ENCODE measurements around the gene C1QTNF5. TPM values are rescaled to one million over a fixed set of nuclear protein-coding genes. Genes with fewer than 3 reads are reported as not detected.
A peak's percentile ranks its signal among the peaks of the same experiment; 100 is the strongest.

The C1QTNF5 gene
- total RNA-seq, 1 experiment from 2014 or later = 0.33 TPM

DNA sequence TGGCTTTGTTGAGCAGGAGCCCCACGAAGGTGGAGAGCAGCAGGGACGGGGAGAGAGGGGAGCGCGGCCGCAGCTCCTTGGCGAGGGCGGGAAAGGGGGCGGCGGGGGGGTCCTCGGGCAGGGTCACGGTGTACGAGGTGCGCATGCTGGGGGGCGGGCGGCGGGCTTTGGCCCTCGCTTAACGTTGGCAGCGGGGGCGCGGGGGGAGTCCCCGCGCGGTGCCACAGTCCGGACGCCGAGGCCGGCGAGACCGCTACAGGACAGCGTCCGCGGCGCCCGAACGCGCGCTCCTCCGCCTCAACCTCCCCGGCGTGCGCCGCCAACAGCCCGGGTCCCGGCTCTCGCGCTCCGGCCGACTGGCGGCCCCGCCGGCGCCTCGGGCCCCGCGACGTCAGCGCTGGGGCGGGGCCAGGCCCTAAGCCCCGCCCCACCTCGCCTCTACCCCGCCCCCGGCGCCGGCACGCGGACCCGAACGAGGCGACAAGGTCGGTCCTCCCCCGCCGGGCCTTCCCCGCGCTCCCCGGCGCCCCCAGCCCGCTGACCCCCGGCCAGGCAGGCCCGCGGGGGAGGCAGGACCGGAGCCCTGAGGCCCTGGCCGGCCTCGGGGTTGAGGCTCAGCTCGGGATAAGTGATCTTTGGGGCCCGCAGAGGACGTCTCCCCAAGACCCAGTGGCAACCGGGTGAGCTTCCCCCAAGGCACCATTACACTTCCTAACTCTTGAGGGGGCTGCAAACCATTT lies 23.3 kb upstream of the C1QTNF5 start:
- peaks cover 60% of the 10 kb centered on the region for H3K27me3 Mint-ChIP-seq (ENCODE audit: low read depth)
- no peak overlapping the region for H3K18ac ChIP-seq (ENCODE audit: insufficient read length, low read depth, low read length)

More for the DNA sequence above, 23.3 kb upstream of the C1QTNF5 start:
- WGBS (ENCODE audit: extremely low coverage, insufficient read length, low lambda C conversion rate) = no CpG with 5 or more reads among the region's 88 CpGs
- Mint-ChIP-seq H3K36me3 (ENCODE audit: insufficient read depth in 1 of 3, low read depth in 3 of 3) (peaks cover 0 to 15% (median 10%) of the 10 kb centered on the region in 3 experiments), H3K4me3 (peak overlapping the region; percentile 48 to 83), H3K4me1 (peaks cover 47 to 51% of the 10 kb centered on the region in 2 experiments), H3K9me3 (peaks cover 2 to 5% of the 10 kb centered on the region in 2 experiments; a peak in 2 of 5 replicates), H3K27ac (no peak overlapping the region)
- H4K5ac ChIP-seq (ENCODE audit: insufficient read length, low read depth, low read length) = no peak overlapping the region
- H4K91ac ChIP-seq (ENCODE audit: insufficient read length, low read depth, low read length) = no peak overlapping the region
- no peak overlapping the region for H2AK5ac ChIP-seq (ENCODE audit: insufficient read length, low read length)
- no peak overlapping the region for H3K23ac ChIP-seq (ENCODE audit: insufficient read length, low read depth, low read length)
- H3K4me2 ChIP-seq (ENCODE audit: insufficient read depth, insufficient read length, low read length) = peak overlapping the region; percentile 60
- H2BK120ac ChIP-seq (ENCODE audit: low read depth, low read length, poor library complexity, severe bottlenecking) = no peak overlapping the region
- no peak overlapping the region for H4K8ac ChIP-seq (replicated peaks; ENCODE audit: insufficient read length, low read depth, low read length)
- no peaks in the 10 kb centered on the region for H3K79me2 ChIP-seq (ENCODE audit: insufficient read depth, low read length)
- no peak overlapping the region for H2BK20ac ChIP-seq (ENCODE audit: low read depth, low read length, poor library complexity, severe bottlenecking)
- H3T11ph ChIP-seq (ENCODE audit: low read length) = no peak overlapping the region
- DNase-seq = no peak
- no peak overlapping the region for H3K56ac ChIP-seq (ENCODE audit: insufficient read length, low read depth, low read length)
- no peak overlapping the region for H3K4ac ChIP-seq (ENCODE audit: low read depth, low read length)
- H2BK15ac ChIP-seq (ENCODE audit: low read depth, low read length) = no peak overlapping the region
- H4K20me1 ChIP-seq (ENCODE audit: control insufficient read depth, insufficient read depth, insufficient read length) = peaks cover 4% of the 10 kb centered on the region
- no peak overlapping the region for H3K9ac ChIP-seq (ENCODE audit: extremely low read depth, insufficient read length, low read length)
- no peak overlapping the region for H3K27ac ChIP-seq (ENCODE audit: insufficient read length, low read depth, low read length)
- peaks cover 4% of the 10 kb centered on the region for H3K23me2 ChIP-seq (ENCODE audit: insufficient read length, low read depth, low read length, poor library complexity, severe bottlenecking)
- no peak overlapping the region for H2AFZ ChIP-seq (ENCODE audit: low read length)
- H3K4me1 ChIP-seq (ENCODE audit: insufficient read depth, low read length) = peaks cover 7% of the 10 kb centered on the region; the same call in 1 of the 2 replicates
- H2BK5ac ChIP-seq (ENCODE audit: insufficient read length, low read length) = no peak overlapping the region
- H3K79me1 ChIP-seq (ENCODE audit: insufficient read depth, low read depth, low read length, poor library complexity, severe bottlenecking) = no peaks in the 10 kb centered on the region
- H3K27me3 ChIP-seq (ENCODE audit: insufficient read depth, low read length) = peaks cover 23% of the 10 kb centered on the region; the same call in 1 of the 2 replicates
- no peak overlapping the region for H2BK12ac ChIP-seq (ENCODE audit: insufficient read length, low read depth, low read length)
- no peak overlapping the region for H3K14ac ChIP-seq (ENCODE audit: insufficient read depth, low read length)
- H3K9me3 ChIP-seq (ENCODE audit: control insufficient read depth, low read depth, low read length) = no peaks in the 10 kb centered on the region
- no peak for TF ChIP-seq CTCF (conservative IDR thresholded peaks at IDR 0.05)

Measured in H9 (cell line).